Endometrial microvascular endothelial cells (primary cell): ENCODE data around the gene MAPKAPK3. TPM values are rescaled to one million over a fixed set of nuclear protein-coding genes. Genes with fewer than 3 reads are reported as not detected.

Experiments used
- in situ Hi-C: cut with HindIII; loops from 2 replicates; pipeline ENCODE4 v1.10.0; 2017; ENCODE audit warnings: low sequenced_read_pairs, low pct_unique_long_range_greater_than_20kb; ENCODE audit errors: inconsistent ontology term
- total RNA-seq: library from RNA; depleted of rRNA; stranded (reverse); fragments of >200 nt; gene quantifications from one replicate; pipeline ENCODE4 v1.2.3, GENCODE V29; 2015; ENCODE audit errors: inconsistent ontology term

The MAPKAPK3 gene
- total RNA-seq, 1 donor from 2014 or later: 39.4 TPM

- in situ Hi-C loops: loop anchor here (25.0 kb wide), 1 partner anchor 771 kb away; the partner anchor contains the start of genes MANF and RBM15B
Observed at GRCh38 chr3:50616770-50617095, 218 bp upstream of the MAPKAPK3 start.

GRCh38 chr3:50617911-50618481 lies 1.0 kb downstream of the MAPKAPK3 start:
- in situ Hi-C loops: loop anchor here (25.0 kb wide), 1 partner anchor 769 kb away; the partner anchor contains the start of genes MANF and RBM15B

DNA sequence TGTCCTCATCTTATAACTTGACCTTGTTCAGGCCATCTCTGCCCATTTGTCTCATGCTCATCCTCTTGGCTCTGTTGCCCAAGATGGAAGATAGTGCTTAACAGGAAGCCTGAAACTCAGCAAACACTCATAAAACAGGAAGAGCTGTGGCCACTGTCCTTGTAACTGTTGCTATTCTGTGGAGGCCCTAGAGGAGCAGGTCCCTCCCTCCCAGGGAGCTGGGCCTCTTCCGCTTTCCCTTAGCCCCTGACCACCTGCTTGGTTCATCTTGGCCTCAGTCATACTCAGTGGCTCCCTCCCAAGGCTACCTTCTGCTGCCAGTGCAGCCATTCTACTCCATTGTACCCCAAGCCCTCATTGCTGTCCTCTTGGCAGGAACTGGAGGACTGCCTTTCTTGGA lies 3.5 kb downstream of the MAPKAPK3 start:
- in situ Hi-C loops: loop anchor here (25.0 kb wide), 1 partner anchor 767 kb away; the partner anchor contains the start of genes MANF and RBM15B

DNA sequence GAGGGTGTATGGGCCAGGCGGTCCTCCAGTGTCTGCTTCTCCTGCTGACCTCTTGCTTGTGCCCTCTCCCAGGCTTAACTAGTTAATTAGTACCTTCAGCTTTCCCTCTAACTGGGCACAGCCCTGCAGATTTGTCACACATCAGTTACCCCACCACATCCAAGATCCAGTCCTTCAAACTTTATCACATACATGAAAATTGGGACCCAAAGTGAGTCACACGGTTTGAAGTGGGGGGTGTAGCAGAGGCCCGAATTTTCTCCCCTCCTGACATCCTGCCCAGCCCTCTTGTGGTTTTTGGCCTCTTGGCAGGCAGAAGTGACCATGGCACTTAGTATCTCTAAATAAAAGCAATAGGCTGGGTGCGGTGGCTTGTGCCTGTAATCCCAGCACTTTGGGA lies 3.9 kb downstream of the MAPKAPK3 start:
- in situ Hi-C loops: loop anchor here (25.0 kb wide), 1 partner anchor 766 kb away; the partner anchor contains the start of genes MANF and RBM15B

DNA sequence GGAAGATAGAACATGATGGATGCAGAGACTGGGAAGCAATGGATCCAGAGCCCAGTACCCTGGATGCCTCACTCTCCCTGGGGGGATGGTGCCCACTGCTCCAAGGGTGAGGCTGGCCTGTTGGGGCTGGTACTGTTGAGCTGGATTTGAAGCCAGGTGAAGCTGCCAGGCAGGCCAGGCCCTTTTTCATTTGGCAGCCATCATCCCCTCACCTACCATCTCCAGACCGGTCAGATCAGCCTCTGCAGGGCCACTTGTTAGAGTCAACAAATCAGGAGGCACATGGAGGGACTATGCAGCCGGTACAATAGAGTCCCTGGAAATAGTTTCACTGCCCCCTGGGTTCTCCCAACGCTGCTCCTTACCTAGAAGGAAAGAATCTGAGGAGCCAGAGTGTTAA lies 5.9 kb downstream of the MAPKAPK3 start:
- in situ Hi-C loops: loop anchor here (25.0 kb wide), 1 partner anchor 764 kb away; the partner anchor contains the start of genes MANF and RBM15B

DNA sequence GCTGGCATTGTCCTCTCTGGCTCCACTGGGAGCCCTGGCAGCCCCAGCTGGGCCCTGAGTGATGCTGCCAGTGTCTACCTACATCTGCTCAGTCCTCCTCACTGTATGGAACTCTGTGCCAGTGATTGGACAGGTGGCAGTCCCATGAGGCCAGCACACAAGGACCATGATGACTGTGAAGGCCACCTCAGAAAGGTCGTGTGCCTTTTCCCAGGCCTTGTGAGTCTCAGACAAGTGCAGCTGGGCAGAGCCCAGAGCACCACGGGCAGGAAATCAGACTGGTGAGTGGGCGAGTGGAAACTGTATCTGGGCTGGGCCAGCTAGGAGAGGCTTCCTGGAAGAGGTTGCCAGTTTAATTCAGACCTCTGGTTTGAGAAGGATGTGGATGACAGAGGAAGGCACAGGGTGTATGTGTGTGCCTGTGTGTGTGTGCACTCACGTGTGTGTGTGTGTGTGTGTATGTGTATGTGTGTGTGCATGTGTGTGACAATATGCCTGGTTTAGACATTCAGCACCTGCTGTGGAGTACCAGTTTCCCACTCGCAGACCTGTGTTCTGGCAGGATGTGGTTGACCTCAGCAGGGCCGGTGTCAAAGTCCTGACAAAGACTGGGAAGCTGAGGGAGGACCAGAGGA lies 7.0 kb downstream of the MAPKAPK3 start:
- in situ Hi-C loops: loop anchor here (25.0 kb wide), 1 partner anchor 763 kb away; the partner anchor contains the start of genes MANF and RBM15B

DNA sequence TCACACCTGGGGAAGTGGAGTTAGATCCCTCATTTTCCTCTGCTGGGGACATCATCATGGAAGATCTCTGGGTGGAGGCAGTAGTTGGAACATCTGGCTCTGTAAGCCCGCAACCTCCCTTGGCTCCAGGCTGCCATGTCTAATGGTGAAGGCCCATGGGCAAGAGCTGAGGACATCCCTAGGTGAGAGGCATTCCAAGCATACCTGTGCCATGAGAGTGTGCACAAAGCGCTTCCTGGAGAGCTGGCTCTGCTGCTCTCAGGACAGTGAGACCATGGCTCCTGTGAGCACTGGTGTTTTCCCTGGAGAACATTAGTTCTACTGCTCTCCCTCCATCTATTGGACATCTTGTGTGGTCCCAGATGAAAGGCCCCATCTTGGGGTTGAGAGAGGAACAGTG lies 7.7 kb downstream of the MAPKAPK3 start:
- in situ Hi-C loops: loop anchor here (25.0 kb wide), 1 partner anchor 763 kb away; the partner anchor contains the start of genes MANF and RBM15B

- in situ Hi-C loops: no loop called here
Observed at GRCh38 chr3:50625231-50626182, 8.6 kb downstream of the MAPKAPK3 start.

DNA sequence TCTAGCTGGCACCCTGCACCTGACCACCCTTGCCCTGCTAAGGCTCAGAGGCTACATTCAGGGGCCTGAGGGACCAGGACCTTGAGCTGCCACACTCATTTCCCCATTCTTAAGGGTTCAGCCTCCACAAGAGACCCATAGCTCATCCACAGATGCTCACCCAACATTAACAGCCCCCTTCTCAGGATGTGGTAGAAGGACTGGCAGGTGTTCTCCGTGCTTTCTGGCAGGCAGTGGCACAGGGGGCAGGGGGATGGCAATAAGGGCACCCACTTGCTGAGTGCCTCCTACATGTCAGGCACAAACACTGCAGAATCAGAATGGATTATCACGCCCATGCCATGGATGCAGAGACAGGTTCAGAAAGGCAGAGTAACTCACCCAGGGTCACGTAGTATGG lies 9.4 kb downstream of the MAPKAPK3 start:
- in situ Hi-C loops: no loop called here

- in situ Hi-C loops: no loop called here
Observed at GRCh38 chr3:50627407-50628051, 10.6 kb downstream of the MAPKAPK3 start.

GRCh38 chr3:50628601-50629000 lies 11.7 kb downstream of the MAPKAPK3 start:
- in situ Hi-C loops: no loop called here

GRCh38 chr3:50630394-50630793 lies 13.4 kb downstream of the MAPKAPK3 start:
- in situ Hi-C loops: no loop called here

GRCh38 chr3:50630877-50631276 lies 13.9 kb downstream of the MAPKAPK3 start:
- in situ Hi-C loops: no loop called here

DNA sequence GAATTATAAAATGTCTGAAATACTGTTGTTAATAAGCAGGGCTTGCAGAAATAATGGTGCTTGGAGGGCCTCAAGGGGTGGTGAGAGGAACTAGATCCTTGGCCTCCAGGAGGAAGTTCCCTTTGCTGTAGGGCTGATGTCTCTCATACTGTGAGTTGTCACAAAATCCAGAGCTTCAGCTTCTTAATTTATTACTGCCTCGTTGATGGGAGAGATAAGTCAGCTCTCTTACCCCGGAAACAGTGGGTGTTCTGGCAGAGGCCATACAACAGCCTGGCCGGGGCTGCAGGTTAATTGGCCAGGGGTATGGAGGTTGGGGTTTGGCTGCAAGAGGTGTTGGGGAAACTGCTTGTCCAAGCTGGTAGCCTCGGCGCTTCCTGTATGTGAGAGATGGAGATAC lies 15.5 kb downstream of the MAPKAPK3 start:
- in situ Hi-C loops: no loop called here

GRCh38 chr3:50633230-50633790 lies 16.4 kb downstream of the MAPKAPK3 start:
- in situ Hi-C loops: no loop called here

GRCh38 chr3:50635066-50635465 lies 18.1 kb downstream of the MAPKAPK3 start:
- in situ Hi-C loops: no loop called here

DNA sequence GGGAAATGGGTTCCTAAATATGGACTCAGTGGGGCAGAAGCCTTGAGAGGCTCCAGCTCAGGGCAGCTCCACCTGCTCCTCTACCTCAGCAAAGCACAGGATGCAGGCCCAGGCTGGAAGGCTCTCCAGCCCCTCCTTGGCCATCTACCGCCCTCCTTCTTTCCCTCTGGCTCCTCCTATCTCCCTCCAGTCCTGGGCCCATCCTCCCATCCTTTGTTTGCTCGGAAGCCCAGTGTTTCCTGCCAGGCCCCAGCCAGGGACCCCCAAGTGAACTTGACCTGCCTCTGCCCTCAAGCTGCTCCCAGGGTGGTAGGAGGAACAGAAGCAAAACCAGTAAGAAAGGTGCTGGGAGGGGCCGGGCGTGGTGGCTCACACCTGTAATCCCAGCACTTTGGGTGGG lies 20.1 kb downstream of the MAPKAPK3 start:
- in situ Hi-C loops: no loop called here

DNA sequence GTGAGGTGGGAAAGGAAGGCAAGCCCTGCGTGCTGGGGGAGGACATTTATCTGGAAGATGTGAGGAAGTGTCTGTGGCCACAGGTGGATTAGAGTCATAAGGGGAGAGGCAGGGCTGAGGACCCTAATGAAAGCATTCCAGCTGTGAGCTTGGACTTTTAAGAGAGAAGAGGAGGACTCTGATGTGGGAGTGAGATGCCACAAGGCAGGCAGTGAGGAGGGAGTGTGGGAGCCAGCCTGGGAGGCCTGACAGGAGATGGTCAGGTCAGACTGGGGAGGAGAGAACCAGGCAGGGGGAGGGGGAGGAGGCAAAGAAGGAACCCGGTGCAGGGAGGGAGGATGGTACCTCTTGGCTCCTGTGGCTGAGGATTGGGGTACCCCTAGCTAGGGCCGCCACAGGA lies 21.0 kb downstream of the MAPKAPK3 start:
- in situ Hi-C loops: no loop called here

- in situ Hi-C loops: no loop called here
Observed at GRCh38 chr3:50639055-50639494, 22.1 kb downstream of the MAPKAPK3 start.
